NCI-H345 treated with DMSO at 0.1 percent for 48 hours (cell line): Measurements from ENCODE around the gene SMAD4.
"Not testable (repeated sequence)": the region's sequence is repeated elsewhere in the genome, so short reads cannot be mapped to it uniquely, and the experiment has no call there.

ENCODE experiments used
- DNase-seq: peaks from one replicate; lab custom pipeline; 2025; ENCODE audit not compliant: unreplicated experiment; lab: John Stamatoyannopoulos, UW

The SMAD4 gene

DNA sequence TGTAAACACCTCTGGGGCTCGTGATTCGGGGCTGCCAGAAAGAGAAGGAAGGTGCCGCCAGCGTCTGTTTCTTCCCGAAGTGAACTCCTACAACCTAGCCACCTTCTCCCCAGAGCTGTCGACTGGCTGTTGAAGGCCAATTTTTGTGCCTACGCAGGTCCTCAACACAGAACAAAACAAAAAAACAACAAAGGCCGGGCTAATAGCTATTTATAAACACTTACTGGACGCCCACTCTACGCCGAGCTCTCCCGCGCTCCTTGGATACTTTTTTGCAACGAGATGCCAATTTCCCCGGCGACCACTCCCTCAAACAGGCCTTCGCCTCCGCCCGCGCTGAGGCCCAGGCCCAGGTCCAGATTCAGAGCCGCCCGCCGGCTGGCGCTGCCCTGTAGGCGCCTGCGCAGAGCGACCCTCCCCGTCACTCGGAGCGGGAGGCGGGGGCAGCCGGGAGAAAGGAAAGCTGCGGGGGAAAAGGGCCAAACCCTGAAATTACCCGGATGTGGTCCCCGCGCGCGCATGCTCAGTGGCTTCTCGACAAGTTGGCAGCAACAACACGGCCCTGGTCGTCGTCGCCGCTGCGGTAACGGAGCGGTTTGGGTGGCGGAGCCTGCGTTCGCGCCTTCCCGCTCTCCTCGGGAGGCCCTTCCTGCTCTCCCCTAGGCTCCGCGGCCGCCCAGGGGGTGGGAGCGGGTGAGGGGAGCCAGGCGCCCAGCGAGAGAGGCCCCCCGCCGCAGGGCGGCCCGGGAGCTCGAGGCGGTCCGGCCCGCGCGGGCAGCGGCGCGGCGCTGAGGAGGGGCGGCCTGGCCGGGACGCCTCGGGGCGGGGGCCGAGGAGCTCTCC is at the start of gene SMAD4:
TSS of gene SMAD4 (plus strand) at position 520 of the 843 bp plus-strand sequence. CDS start 16,834 bp downstream, outside the sequence.
- peak; percentile 86 for DNase-seq

DNA sequence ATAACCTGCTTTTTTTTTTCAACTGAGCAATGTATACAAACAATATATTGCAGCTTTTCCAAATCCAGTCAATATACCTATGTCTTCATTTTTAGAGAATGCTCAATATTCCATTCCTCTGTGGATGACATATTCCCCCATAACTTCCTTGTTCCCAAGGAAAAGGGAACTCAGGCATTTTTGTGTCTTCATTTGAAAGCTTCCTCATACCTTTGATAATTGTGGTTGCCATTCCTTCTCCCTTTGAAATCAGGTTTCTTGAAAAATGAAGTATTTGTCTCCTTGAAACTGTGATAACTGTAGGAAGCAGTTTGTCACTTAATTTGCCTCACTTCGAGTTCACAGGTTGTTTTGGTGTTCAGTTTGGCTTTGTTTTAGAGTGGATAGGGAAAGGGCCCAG is 48.6 kb upstream of the SMAD4 start:
- no peak for DNase-seq

DNA sequence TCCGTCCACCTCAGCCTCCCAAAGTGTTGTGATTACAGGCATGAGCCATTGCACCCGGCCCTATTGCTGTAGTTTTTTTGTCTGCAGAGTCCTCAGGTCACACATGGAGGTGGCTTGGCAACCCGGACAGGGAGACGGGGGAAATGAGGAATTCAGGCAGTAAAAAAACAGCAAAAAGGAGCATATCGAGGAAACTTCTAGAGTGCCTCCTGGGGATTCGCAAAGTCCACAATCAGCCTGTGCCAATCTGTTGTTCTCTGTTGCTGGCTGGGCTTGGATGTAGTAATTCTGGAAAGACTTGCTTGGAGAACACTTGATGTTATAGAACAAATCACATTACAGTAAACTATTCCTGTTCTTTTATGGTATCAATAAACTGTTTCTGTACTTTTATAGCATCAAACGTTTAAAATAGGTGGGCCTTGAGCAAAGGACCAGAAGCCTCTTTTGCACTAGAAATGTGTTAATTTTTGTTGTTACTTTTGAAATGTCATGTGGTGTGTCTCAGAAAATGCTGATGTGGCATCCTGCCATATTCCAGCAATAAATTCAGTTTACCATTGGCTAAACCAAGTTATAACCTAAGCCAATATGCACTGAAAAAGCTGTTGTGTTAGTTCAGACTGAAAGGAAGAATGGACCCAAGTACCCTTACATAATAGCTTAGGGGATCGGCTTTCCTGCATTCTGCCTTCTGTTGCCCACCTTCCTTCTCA is 47.8 kb upstream of the SMAD4 start:
- no peak for DNase-seq

DNA sequence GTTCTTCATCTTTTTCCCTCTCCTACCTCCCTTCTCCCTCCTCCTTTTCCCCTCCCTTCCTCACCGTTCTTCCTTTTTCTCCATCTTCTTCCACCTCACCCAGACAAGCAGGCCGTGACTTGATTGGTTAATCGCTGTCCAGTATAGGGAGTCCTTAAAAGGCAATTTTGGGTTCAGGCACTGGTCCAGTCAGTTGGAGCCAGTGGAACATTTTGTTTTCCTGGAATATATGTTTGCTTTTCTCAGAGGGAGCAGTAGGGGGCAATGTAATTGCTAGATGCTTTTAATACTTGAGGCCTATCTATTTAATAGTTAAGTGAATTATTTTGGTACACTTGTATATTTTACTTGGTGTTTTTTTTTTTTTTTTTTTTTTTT is 47.2 kb upstream of the SMAD4 start:
- no peak for DNase-seq

DNA sequence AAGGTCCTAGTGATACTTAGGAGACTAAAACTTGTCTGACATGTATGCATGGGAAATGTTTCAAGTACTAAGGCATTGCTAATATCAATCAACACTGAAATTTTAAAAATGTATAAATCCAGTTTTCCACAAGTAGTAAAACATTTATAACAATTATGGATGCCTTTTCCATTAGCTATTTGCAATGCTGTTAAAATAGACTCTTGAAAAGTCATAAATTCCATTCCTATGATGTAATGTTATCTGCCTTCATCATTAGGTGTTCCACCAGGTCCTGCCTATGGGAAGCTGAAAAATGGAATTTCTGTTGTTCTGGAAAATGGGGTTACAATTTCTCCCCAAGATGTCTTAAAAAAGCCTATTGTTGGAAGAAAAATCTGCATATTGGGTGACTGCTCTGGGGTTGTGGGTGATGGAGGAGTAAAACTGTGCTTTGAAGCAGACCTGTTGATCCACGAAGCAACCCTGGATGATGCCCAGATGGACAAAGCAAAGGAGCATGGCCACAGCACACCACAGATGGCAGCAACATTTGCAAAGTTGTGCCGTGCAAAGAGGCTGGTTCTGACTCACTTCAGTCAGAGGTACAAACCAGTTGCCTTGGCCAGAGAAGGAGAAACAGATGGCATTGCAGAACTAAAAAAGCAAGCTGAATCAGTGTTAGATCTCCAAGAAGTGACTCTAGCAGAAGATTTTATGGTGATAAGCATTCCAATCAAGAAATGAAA is 43.5 kb upstream of the SMAD4 start:
- DNase-seq, result no peak

DNA sequence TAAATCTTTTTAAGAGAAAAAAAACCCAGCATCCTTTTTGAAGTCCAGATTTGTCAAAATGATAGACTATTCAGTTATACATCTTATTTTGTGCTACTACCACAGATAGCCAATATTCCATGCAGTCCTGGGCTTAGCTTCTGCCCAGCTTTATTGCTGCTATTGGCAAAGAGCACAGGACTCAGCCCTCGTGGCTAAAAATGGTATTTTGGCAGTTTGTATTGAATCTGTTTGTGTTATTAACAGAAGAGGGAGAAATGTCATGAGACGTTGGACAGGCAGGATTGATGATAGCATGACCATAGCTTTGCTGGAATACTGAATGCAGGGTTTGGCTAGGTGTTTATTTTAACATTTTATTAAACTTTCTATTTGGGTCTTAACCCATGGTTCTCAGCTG is 42.8 kb upstream of the SMAD4 start:
- DNase-seq, result no peak

DNA sequence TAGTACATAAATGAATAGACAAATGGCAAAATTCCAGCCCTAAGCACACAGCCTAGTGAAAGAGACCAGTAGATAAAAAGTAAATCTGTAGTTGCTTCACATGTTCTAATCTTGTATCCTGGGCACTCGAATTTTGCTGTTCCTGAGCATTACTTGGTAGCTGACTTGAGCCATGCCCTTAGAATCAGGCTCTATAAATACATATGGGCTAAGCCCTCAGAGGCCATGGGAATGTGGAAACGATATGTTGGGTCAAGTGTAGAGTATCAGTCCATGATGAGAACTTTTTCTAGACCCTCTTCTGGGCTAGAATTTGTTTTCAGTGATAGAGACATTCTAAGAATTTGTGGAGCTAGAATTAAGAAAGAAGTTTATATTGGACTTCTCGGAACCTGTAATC is 40.3 kb upstream of the SMAD4 start:
- DNase-seq, result no peak

DNA sequence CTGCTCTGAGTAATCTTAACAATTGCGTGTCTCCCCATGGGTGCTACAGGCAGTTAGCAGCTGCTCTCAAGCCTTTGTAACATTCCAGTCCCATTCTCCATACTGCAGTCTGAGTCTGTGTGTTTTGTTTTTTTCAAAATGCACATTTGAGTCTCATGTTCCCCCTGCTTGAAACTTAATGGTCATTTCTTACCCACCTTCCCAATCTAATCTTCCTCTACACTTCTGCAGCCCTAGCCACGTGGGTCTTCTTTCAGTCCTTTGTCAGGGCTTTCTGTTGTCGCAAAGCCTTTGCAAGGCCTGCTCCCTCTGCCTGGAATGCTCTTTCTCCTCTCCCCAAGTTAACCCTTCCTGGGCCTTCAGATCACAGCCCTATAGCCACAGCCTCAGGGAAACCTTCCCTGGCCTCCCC is 37.7 kb upstream of the SMAD4 start:
- DNase-seq, result no peak

DNA sequence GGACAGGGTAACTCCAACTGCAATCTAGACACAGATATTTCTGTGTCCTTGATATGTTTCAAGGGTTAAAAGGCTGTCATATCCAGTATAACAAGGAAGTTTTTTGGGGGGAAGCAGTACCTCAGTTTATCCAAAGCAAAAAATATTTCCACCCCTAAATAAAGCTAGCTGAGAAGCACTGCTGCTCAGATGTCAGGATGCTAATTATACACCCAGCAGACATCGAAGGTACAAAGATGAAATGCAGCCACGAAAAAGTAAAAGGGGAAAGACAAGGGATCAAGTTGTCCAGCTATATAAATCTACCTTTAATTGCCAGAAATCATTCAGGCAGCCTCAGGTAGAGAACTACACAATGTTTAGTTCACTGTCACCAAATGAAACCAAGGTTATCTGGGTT is 36.0 kb upstream of the SMAD4 start:
- no peak for DNase-seq

DNA sequence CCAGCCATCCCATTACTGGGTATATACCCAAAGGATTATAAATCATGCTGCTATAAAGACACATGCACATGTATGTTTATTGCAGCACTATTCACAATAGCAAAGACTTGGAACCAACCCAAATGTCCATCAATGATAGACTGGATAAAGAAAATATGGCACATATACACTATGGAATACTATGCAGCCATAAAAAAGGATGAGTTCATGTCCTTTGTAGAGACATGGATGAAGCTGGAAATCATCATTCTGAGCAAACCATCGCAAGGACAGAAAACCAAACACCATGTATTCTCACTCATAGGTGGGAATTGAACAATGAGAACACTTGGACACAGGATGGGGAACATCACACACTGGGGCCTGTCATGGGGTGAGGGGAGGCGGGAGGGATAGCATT is 26.8 kb upstream of the SMAD4 start:
- not testable (repeated sequence) for DNase-seq

DNA sequence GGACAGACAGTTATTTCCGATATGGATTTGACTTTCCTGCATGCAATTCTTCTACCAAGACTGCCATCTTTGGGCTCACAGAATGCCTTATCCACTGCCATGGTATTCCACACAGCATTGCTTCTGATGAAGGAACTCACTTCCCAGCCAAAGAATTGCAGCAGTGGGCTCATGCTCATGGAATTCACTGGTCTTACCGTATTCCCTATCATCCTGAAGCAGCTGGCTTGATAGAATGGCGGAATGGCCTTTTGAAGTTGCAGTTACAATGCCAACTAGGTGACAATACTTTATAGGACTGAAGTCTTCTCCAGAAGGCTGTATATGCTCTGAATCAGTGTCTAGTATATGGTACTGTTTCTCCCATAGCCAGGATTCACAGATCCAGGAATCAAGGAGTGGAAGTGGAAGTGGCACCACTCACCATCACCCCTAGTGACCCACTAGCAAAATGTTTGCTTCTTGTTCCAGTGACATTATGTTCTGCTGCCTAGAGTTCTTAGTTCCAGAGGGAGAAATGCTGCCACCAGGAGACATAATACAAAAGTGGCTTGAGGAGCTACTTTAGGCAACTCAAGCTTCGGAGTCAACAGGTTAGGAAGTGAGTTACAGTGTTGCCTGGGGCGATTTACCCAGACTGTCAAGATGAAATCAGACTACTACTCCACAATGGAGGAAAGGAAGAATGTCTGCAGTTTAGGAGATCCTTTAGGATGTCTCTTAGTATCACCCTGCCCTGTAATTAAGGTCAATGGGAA is 23.8 kb upstream of the SMAD4 start:
- DNase-seq, result no peak

DNA sequence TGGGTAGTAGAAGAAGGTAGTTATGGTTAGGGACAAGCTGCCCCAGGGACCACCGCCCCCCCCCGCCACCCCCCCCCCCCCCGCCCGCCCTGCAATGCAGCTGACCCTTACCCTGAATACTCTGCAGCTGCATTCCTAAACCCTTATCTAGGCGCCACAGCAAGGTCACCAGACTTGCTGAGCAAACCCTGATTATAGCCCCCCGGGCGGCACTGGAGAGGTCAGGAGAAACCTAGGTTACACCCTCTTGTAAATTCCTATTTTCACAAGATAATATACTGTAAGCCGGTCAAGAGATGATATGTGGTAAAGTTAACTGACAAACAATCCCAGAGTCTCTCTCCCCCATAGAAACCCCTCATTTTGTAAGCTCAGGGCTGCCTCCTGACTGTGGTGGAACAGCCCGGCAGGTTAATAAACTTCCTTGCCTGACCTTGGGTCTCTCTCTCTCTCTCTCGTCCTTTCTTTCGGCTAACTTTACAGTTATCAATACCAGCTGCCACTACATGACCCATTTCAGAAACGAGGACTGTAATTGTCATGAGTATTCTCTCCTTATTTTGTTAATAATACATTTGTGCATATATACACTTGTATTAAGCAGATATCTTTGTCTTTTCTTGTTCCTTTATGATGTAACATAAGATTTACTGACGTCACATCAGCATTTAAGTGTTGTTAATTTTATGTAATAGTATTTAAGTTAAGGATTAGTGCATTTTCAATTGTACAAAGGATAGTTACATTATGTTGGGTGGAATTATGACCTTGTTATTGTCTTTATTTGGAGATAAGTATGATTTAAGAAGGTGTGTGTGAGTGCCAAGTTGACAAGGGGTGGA is 22.8 kb upstream of the SMAD4 start:
- DNase-seq, result no peak

DNA sequence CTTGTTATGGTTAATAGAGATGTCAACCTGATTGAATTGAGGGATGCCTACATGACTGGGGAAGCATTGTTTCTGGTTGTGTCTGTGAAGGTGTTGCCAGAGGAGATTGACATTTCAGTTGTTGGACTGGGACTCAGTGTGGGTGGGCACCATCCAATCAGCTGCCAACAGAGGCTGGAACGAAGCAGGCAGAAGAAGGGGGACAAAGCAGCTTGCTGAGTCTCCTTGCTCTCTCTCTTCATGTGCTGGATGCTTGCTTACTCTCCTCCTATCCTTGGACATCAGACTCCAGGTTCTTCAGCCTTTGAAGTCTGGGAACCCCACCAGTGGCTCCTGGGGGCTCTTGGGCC is 22.2 kb upstream of the SMAD4 start:
- DNase-seq, result no peak

DNA sequence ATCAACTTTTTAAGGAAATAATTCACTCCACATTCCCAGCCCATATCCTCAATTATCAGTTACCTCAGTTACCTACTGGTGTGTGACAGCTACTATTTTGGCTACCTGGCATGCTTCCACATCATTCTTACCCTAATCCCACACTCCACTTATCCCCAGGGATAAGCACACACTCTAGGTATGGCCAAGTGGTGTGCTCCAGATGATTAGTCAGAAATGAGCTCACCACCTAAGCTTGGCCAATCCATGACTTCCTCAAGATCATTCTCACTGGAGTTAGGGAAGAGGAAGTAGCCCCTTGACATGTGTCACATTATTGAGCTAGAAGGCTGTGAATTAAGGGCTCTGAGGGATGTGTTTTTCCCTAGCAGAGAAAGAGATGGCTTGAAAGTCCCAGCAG is 20.9 kb upstream of the SMAD4 start:
- peak; percentile 71 for DNase-seq

DNA sequence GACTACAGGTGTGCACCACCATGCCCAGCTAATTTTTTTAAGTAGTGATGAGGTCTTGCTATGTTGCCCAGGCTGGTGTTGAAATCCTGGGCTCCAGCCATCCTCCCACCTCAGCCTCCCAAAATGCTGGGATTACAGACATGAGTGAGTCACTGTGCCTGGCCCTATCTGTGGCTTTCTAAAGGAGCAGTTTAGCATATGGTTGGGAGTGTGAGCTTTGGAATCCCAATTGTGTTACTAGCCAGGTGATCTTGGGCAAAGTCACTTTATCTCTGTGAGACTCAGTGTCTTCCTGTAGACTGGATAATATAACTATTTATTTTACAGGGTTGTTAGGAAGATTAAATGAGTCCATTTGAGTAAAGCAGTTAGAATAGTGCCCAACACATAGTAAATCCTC is 19.8 kb upstream of the SMAD4 start:
- no peak for DNase-seq

DNA sequence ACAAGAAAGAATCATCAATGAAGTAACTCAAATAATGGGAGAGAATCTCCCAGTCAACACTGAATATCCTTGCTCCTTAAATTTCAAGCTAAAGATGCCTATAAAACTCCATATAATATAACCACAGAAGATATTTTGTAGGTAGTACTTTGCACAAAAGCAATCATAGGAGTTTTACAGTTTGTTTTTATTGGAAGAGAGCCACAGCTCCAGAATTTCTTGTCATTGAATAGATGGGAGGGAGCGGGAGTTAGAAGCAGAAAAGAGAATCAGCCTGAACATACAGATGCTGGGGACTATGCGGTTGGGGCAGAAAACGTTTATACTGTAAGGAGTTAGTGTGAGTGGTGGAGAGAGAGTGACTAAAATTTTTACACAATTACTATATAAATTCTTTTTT is 18.3 kb upstream of the SMAD4 start:
- DNase-seq, result no peak

DNA sequence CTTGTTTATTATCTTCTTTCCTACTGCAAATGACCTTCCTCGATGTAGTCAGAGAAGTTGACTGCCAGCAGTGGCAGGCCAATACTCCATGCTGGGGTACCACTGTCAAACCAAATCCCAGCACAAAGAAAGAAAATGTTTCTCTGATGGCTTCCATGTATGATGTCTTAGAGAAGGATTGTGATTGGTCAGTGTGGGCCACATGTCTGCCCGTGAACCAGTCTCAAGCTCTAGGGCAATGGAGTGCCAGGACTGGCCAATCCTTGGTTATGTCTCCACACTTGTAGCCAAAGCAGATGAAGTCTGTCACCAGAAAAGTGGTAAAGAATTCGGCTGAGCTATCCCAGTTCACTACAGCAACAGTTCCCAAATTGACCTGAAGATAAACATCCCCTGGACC is 17.6 kb upstream of the SMAD4 start:
- DNase-seq, result no peak

DNA sequence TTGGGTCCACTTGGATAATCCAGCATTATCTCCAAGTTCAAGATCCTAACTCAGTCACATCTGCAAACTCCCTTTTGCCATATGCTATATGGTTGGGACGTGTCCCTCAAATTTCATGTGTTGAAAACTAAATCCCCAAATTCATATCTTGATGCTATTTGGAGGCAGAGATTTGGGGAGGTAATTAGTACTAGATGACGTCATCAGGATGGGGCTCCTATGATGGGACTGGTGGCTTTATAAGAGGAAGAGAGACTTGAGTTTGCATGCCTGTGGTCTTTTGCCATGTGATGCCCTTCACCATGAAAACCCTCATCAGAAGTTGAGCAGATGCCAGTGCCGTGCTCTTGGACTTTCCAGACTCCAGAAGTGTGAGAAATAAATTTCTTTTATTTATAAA is 16.8 kb upstream of the SMAD4 start:
- no peak for DNase-seq

DNA sequence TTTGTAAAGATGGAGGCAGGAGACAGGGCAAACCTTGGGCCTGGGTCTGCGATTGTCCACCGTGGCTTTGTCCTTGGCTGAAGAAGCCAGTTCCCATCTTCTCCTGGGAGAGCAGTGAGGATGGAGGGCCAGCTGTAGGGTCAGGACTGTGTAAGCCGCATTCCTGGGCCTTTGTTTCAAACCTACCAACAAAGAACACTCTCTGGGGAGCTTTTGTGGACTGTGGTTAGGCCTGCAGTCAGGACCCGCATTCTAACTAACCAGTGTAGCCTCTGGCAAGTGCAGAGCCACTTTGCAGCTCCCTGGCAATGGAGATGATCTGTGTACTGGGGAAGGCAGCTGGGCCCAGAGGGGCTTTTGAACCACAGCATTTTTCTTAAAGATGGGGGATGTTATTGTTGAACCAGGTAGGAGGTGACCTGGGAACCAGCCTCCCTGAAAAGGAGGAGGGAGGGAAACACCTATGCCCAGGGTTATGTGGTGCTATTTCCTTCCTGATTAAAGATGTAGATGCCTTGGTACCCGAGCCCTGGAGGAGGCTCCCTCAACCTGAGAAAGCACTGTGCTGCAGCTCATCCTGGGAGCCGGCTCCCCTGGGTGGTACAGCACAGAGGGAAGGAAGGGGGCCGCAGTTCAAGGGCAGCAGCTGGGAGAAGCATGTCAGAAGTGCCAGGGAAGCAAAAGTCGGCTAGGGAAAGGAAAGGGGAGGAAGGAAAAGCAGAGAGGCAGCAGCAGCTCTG is 12.7 kb upstream of the SMAD4 start:
- no peak for DNase-seq

DNA sequence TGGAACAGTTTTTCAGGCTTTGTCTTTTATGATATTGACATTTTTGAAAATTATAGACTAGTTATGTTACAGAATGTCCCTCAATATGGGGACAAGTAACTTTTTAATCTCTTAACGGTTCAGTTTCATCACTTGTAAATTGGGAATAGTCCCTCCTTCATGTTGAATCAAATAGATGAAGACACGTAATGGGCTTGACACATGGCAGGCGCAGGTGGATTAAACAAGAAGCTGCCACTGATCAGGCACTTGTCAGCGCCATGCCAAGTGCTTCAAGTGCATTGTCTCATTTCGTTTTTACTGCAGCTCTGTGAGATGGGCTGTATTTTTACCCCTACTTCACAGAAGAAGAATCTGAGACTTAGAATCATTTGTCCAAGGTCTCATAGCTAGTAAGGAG is 9.5 kb upstream of the SMAD4 start:
- DNase-seq, result no peak
